ENCODE results near the gene ZC3HAV1. TPM values are rescaled to one million over a fixed set of nuclear protein-coding genes. Genes with fewer than 3 reads are reported as not detected.

The ZC3HAV1 gene
- polyA plus RNA-seq, 1 of the 3 experiments (the other 2 are of a cell fraction) = 11.2 TPM

DNA sequence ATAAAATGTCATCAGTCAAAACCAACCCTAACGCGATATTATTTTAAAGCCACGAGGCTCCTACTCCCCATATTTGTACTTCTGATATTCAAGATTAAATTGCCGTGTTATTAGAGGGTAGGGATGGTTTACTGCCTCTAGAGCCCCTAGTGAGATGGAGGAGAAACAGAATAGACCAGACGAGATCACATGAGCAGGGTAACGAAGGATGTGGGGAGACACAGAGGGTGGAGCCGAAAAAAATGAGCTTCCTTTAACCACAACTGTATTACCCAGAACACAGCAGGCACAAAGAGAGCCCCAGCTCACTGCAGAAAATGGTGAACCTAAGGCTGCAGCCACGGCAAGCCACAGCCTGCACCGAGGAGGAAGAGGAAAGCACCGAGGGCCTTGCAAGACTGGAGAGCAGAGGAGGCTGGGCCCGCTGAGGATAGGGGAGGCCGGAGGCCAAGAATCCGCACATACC is 14.3 kb downstream of the ZC3HAV1 start:
- peaks cover 0 to 3% of the 10 kb centered on the region in 2 experiments; a peak in 1 of 4 replicates for H3K4me1 ChIP-seq (ENCODE audit: control insufficient read depth in 1 of 2, insufficient read depth in 2 of 2, low read depth in 1 of 2, low read length in 1 of 2)
- no peaks in the 10 kb centered on the region for H3K36me3 ChIP-seq (replicated peaks in 1 of 2; ENCODE audit: control insufficient read depth in 1 of 2, insufficient read depth in 2 of 2, low read length in 1 of 2)
- no peak overlapping the region for H3K4me3 ChIP-seq (ENCODE audit: low read depth in 2 of 2, low read length in 1 of 2)
- POLR2A ChIA-PET = no interaction called here
- H3K27ac ChIP-seq (ENCODE audit: low read depth in 2 of 2, low read length in 1 of 2) = no peak overlapping the region
- H3K79me2 ChIP-seq (ENCODE audit: insufficient read depth) = peaks cover 26% of the 10 kb centered on the region; the same call in 1 of the 2 replicates
- no peaks in the 10 kb centered on the region for H3K9me2 ChIP-seq
- H3K9ac ChIP-seq = no peak overlapping the region
- H3F3A ChIP-seq (replicated peaks; ENCODE audit: insufficient read depth) = no peaks in the 10 kb centered on the region
- TF ChIP-seq TAF1 (IDR thresholded peaks at IDR 0.05; ENCODE audit: borderline replicate concordance, low read depth, low read length) (no peak), NFIC (IDR thresholded peaks at IDR 0.05; ENCODE audit: borderline replicate concordance) (no peak), SMC3 (IDR thresholded peaks at IDR 0.05; ENCODE audit: low read depth, low read length) (no peak), FOXJ3 (CRISPR knock-in tag; IDR thresholded peaks at IDR 0.05) (no peak), EP300 (IDR thresholded peaks at IDR 0.05; ENCODE audit: borderline replicate concordance in 1 of 2, low read depth in 1 of 2, low read length in 1 of 2) (no peak), TCF12 (IDR thresholded peaks at IDR 0.05) (no peak), EZH2phosphoT487 (IDR thresholded peaks at IDR 0.05; ENCODE audit: borderline replicate concordance, low read depth) (no peak), JUND (IDR thresholded peaks at IDR 0.05) (no peak), TEAD4 (IDR thresholded peaks at IDR 0.05; ENCODE audit: borderline replicate concordance, insufficient read depth) (no peak), ELF1 (IDR thresholded peaks at IDR 0.05) (no peak), GABPA (IDR thresholded peaks at IDR 0.05; ENCODE audit: low read depth) (no peak), RAD21 (IDR thresholded peaks at IDR 0.05; ENCODE audit: low read length) (no peak), CHD2 (IDR thresholded peaks at IDR 0.05; ENCODE audit: low read length, partially characterized antibody) (no peak), NRF1 (IDR thresholded peaks at IDR 0.05; ENCODE audit: low read depth, low read length) (no peak), RFX5 (IDR thresholded peaks at IDR 0.05; ENCODE audit: low read length) (no peak)
- TF ChIP-seq, protein P1, sequence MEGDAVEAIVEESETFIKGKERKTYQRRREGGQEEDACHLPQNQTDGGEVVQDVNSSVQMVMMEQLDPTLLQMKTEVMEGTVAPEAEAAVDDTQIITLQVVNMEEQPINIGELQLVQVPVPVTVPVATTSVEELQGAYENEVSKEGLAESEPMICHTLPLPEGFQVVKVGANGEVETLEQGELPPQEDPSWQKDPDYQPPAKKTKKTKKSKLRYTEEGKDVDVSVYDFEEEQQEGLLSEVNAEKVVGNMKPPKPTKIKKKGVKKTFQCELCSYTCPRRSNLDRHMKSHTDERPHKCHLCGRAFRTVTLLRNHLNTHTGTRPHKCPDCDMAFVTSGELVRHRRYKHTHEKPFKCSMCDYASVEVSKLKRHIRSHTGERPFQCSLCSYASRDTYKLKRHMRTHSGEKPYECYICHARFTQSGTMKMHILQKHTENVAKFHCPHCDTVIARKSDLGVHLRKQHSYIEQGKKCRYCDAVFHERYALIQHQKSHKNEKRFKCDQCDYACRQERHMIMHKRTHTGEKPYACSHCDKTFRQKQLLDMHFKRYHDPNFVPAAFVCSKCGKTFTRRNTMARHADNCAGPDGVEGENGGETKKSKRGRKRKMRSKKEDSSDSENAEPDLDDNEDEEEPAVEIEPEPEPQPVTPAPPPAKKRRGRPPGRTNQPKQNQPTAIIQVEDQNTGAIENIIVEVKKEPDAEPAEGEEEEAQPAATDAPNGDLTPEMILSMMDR (IDR thresholded peaks at IDR 0.05) = no peak
- TF ChIP-seq, protein P2, sequence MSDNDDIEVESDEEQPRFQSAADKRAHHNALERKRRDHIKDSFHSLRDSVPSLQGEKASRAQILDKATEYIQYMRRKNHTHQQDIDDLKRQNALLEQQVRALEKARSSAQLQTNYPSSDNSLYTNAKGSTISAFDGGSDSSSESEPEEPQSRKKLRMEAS (IDR thresholded peaks at IDR 0.05; ENCODE audit: low read depth) = no peak
- TF ChIP-seq, protein P3, sequence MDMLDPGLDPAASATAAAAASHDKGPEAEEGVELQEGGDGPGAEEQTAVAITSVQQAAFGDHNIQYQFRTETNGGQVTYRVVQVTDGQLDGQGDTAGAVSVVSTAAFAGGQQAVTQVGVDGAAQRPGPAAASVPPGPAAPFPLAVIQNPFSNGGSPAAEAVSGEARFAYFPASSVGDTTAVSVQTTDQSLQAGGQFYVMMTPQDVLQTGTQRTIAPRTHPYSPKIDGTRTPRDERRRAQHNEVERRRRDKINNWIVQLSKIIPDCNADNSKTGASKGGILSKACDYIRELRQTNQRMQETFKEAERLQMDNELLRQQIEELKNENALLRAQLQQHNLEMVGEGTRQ (IDR thresholded peaks at IDR 0.05; ENCODE audit: borderline replicate concordance, low read depth, low read length) = no peak
- TF ChIP-seq, protein P4, sequence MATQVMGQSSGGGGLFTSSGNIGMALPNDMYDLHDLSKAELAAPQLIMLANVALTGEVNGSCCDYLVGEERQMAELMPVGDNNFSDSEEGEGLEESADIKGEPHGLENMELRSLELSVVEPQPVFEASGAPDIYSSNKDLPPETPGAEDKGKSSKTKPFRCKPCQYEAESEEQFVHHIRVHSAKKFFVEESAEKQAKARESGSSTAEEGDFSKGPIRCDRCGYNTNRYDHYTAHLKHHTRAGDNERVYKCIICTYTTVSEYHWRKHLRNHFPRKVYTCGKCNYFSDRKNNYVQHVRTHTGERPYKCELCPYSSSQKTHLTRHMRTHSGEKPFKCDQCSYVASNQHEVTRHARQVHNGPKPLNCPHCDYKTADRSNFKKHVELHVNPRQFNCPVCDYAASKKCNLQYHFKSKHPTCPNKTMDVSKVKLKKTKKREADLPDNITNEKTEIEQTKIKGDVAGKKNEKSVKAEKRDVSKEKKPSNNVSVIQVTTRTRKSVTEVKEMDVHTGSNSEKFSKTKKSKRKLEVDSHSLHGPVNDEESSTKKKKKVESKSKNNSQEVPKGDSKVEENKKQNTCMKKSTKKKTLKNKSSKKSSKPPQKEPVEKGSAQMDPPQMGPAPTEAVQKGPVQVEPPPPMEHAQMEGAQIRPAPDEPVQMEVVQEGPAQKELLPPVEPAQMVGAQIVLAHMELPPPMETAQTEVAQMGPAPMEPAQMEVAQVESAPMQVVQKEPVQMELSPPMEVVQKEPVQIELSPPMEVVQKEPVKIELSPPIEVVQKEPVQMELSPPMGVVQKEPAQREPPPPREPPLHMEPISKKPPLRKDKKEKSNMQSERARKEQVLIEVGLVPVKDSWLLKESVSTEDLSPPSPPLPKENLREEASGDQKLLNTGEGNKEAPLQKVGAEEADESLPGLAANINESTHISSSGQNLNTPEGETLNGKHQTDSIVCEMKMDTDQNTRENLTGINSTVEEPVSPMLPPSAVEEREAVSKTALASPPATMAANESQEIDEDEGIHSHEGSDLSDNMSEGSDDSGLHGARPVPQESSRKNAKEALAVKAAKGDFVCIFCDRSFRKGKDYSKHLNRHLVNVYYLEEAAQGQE (IDR thresholded peaks at IDR 0.05; ENCODE audit: low read depth, low read length) = no peak
- TF ChIP-seq, protein P5, sequence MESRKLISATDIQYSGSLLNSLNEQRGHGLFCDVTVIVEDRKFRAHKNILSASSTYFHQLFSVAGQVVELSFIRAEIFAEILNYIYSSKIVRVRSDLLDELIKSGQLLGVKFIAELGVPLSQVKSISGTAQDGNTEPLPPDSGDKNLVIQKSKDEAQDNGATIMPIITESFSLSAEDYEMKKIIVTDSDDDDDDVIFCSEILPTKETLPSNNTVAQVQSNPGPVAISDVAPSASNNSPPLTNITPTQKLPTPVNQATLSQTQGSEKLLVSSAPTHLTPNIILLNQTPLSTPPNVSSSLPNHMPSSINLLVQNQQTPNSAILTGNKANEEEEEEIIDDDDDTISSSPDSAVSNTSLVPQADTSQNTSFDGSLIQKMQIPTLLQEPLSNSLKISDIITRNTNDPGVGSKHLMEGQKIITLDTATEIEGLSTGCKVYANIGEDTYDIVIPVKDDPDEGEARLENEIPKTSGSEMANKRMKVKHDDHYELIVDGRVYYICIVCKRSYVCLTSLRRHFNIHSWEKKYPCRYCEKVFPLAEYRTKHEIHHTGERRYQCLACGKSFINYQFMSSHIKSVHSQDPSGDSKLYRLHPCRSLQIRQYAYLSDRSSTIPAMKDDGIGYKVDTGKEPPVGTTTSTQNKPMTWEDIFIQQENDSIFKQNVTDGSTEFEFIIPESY (IDR thresholded peaks at IDR 0.05; ENCODE audit: borderline replicate concordance, low read depth) = no peak
- WGBS (ENCODE audit: low lambda C conversion rate) = 90% methylated on average over 13 of the region's 13 CpGs
- no peaks in the 10 kb centered on the region for H4K20me1 ChIP-seq (ENCODE audit: insufficient read depth)
- H3K9me3 ChIP-seq = no peaks in the 10 kb centered on the region
- no peak overlapping the region for H3K4me2 ChIP-seq
- CTCF ChIA-PET = interaction anchor here (1.2 to 2.6 kb wide), 3 partner anchors 8 to 78 kb away, joined by 3 to 18 read pairs (median 7); no protein-coding TSS in a partner anchor
- H2AFZ ChIP-seq (ENCODE audit: low read depth) = no peak overlapping the region
- H3K27me3 ChIP-seq (ENCODE audit: insufficient read depth) = no peaks in the 10 kb centered on the region
- DNase-seq = no peak

Measured in SK-N-SH (cell line).